Measurements from ENCODE around the gene WWC2.
A peak's percentile ranks its signal among the peaks of the same experiment; 100 is the strongest.

Gene WWC2

GRCh38 chr4:183241721-183242151, 142.7 kb downstream of the WWC2 start:
- no peak for DNase-seq (ENCODE audit: low read depth, low spot score)
- in situ Hi-C loops (cut with HindIII; ENCODE audit: low sequenced_read_pairs), result no loop called here
- H3K4me3 ChIP-seq (ENCODE audit: low read depth, low read length), result no peak overlapping the region
- TF ChIP-seq, protein P1, sequence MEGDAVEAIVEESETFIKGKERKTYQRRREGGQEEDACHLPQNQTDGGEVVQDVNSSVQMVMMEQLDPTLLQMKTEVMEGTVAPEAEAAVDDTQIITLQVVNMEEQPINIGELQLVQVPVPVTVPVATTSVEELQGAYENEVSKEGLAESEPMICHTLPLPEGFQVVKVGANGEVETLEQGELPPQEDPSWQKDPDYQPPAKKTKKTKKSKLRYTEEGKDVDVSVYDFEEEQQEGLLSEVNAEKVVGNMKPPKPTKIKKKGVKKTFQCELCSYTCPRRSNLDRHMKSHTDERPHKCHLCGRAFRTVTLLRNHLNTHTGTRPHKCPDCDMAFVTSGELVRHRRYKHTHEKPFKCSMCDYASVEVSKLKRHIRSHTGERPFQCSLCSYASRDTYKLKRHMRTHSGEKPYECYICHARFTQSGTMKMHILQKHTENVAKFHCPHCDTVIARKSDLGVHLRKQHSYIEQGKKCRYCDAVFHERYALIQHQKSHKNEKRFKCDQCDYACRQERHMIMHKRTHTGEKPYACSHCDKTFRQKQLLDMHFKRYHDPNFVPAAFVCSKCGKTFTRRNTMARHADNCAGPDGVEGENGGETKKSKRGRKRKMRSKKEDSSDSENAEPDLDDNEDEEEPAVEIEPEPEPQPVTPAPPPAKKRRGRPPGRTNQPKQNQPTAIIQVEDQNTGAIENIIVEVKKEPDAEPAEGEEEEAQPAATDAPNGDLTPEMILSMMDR (IDR thresholded peaks at IDR 0.05; ENCODE audit: low read depth, low read length), result no peak

DNA sequence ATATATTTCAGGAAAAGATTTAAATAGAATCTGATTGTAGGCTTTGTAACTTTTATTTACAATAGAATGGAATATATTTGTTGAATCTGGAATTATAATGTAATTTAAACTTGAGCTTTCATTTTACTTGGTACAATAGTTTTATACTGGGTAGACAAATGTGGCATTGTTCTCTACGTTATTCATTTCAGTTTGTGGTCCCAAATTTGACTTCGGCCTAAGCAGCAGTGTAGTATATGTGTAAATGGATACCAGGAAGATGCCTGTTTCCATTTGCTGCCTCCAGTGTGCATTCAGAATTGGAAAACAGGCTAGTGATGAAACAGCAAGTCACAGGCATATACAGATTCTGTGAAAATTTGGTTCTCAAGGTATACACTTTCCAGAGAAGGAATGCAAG, 143.2 kb downstream of the WWC2 start:
- in situ Hi-C loops (cut with HindIII; ENCODE audit: low sequenced_read_pairs), result no loop called here
- DNase-seq (ENCODE audit: low read depth, low spot score), result no peak
- TF ChIP-seq, protein P1 (IDR thresholded peaks at IDR 0.05; ENCODE audit: low read depth, low read length), result no peak
- no peak overlapping the region for H3K4me3 ChIP-seq (ENCODE audit: low read depth, low read length)

DNA sequence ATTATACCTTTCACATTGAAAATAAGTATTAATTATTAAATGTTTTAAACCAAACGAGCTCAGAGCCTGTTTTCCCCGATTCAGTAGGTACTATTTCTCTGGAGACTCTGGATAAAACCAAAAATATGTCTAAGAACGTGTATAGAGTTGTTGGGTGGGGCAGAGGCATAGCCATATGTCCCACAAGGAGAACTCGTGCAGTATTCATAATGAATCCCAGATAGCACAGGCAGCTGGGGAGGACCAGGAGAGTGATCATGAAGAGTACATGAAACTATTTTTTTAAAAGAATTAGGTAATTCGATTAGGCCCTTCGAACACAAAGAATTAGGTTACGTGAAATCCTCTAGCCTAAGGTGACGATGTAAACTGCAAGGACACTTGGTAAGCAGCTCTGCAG, 145.0 kb downstream of the WWC2 start:
- TF ChIP-seq, protein P1 (IDR thresholded peaks at IDR 0.05; ENCODE audit: low read depth, low read length), result no peak
- no peak overlapping the region for H3K4me3 ChIP-seq (ENCODE audit: low read depth, low read length)
- no peak for DNase-seq (ENCODE audit: low read depth, low spot score)
- in situ Hi-C loops (cut with HindIII; ENCODE audit: low sequenced_read_pairs), result no loop called here

- TF ChIP-seq, protein P1 (IDR thresholded peaks at IDR 0.05; ENCODE audit: low read depth, low read length), result no peak
- no peak for DNase-seq (ENCODE audit: low read depth, low spot score)
- in situ Hi-C loops (cut with HindIII; ENCODE audit: low sequenced_read_pairs), result no loop called here
- H3K4me3 ChIP-seq (ENCODE audit: low read depth, low read length), result no peak overlapping the region
These were observed 145.4 kb downstream of the WWC2 start for GRCh38 chr4:183244506-183244905.

DNA sequence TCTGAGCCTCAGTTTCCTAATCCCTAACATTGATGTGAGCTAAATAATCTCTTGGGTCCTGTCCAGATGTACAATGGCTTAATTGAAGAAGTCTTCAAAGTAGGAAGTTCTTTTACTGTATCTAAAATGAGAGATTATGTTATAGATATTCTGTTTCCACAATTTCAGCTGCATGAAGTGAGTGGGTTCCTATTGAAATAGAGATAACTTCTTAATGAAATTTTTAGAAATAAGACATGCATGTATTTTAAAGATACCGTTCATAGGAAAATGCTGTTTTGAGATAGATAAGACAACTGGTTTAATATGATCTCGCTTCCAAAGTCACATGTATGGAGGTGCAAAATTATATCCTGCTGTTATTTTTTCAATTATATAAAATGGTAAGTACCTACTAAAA, 149.1 kb downstream of the WWC2 start:
- no peak for DNase-seq (ENCODE audit: low read depth, low spot score)
- in situ Hi-C loops (cut with HindIII; ENCODE audit: low sequenced_read_pairs), result no loop called here
- TF ChIP-seq, protein P1 (IDR thresholded peaks at IDR 0.05; ENCODE audit: low read depth, low read length), result no peak
- no peak overlapping the region for H3K4me3 ChIP-seq (ENCODE audit: low read depth, low read length)

DNA sequence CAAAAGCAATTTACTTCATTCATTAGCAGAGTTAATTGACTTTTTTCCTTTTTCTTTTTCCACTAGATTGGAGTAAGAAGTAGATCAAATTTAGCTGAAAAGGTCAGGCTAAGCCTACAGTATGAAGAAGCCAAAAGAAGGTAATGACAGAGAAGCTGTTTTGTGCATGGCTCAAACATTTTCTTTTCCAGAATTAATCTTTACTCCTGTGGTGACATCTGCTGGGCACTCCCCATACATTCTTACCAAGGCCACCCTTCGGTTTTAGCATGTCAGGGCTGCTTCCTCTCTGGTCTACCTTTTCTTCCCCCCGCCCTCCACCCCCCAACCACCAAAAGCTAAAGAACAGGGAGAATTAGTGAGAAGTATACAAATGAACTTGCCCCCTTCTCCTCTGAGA, 150.8 kb downstream of the WWC2 start:
- in situ Hi-C loops (cut with HindIII; ENCODE audit: low sequenced_read_pairs), result loop anchor here (25.0 kb wide), 1 partner anchor 313 kb away; no protein-coding TSS in a partner anchor
- H3K4me3 ChIP-seq (ENCODE audit: low read depth, low read length), result no peak overlapping the region
- TF ChIP-seq, protein P1 (IDR thresholded peaks at IDR 0.05; ENCODE audit: low read depth, low read length), result peak; percentile 44
- peak; percentile 48 for DNase-seq (ENCODE audit: low read depth, low spot score)

DNA sequence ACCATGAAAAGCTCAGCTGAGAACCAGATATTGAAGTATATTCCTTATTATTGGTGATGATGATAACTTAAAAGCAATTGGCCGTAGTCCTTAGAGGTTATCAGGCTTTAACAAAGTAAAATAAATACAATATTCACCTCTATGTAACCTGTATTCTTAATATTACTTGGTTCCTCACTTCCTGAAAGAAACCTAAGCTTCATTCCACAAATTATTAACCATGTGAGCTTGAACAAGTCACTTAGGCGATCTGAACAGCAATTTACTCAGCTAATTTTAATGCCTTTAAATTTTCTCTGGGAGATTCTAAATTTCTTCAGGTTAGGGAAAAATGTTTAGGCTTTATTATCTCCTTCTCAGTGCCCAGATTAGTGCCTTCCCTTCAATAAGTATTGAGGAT, 151.8 kb downstream of the WWC2 start:
- no peak for DNase-seq (ENCODE audit: low read depth, low spot score)
- in situ Hi-C loops (cut with HindIII; ENCODE audit: low sequenced_read_pairs), result loop anchor here (25.0 kb wide), 1 partner anchor 314 kb away; no protein-coding TSS in a partner anchor
- TF ChIP-seq, protein P1 (IDR thresholded peaks at IDR 0.05; ENCODE audit: low read depth, low read length), result no peak
- H3K4me3 ChIP-seq (ENCODE audit: low read depth, low read length), result no peak overlapping the region
